OCI-LY1 (cell line): ENCODE results near the gene DYNC2I2.

ENCODE experiments used
- EZH2 ChIP-seq: fragments of 200-600 bp; sonication (generic), shearing (Covaris generic); IDR thresholded peaks from 2 replicates; pipeline ENCODE4 v1.8.0; 2017; ENCODE audit warnings: borderline replicate concordance, mixed run types, mild to moderate bottlenecking, antibody characterized with exemption, low read length, moderate library complexity, mixed read lengths
- TF ChIP-seq, protein P1 (sequence below): fragments of 200-600 bp; sonication (generic), shearing (Covaris generic); IDR thresholded peaks from 2 replicates; pipeline ENCODE4 v1.5.1; 2017; ENCODE audit warnings: mild to moderate bottlenecking, antibody characterized with exemption, low read length, moderate library complexity, mixed read lengths

DNA sequence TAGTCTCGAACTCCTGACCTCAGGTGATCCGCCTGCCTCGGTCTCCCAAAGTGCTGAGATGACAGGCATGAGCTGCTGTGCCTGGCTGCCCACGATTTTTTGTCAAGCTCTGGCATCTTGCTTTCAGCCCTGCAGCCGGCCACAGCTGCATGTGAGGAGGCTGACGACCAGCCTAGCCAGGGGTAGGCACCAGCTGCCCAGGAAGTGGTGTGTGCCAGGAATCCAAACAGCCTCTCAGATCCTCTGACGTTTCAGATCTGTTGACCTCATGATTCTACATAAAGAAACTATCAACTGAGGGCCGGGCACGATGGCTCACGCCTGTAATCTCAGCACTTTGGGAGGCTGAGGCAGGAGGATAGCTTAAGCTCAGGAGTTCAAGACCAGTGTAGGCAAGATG, 19.0 kb downstream of the DYNC2I2 start:
- TF ChIP-seq, protein P1, sequence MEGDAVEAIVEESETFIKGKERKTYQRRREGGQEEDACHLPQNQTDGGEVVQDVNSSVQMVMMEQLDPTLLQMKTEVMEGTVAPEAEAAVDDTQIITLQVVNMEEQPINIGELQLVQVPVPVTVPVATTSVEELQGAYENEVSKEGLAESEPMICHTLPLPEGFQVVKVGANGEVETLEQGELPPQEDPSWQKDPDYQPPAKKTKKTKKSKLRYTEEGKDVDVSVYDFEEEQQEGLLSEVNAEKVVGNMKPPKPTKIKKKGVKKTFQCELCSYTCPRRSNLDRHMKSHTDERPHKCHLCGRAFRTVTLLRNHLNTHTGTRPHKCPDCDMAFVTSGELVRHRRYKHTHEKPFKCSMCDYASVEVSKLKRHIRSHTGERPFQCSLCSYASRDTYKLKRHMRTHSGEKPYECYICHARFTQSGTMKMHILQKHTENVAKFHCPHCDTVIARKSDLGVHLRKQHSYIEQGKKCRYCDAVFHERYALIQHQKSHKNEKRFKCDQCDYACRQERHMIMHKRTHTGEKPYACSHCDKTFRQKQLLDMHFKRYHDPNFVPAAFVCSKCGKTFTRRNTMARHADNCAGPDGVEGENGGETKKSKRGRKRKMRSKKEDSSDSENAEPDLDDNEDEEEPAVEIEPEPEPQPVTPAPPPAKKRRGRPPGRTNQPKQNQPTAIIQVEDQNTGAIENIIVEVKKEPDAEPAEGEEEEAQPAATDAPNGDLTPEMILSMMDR, result no peak
- TF ChIP-seq EZH2, result no peak
